Stimulated activated CD4-positive, alpha-beta T cell treated with anti-CD3 and anti-CD28 coated beads, Interleukin-1b, Interleukin-23, amount 100 ng/mL, for 24 hours (primary cell): ENCODE measurements around the gene KCNH1.

Source experiments
- DNase-seq, 4 experiments: peaks; one replicate each; pipeline ENCODE4 v3.0.0-alpha.2; 2020; ENCODE audit warnings: low read depth in 4 of 4, low spot score in 1 of 4

KCNH1 gene, protein sequence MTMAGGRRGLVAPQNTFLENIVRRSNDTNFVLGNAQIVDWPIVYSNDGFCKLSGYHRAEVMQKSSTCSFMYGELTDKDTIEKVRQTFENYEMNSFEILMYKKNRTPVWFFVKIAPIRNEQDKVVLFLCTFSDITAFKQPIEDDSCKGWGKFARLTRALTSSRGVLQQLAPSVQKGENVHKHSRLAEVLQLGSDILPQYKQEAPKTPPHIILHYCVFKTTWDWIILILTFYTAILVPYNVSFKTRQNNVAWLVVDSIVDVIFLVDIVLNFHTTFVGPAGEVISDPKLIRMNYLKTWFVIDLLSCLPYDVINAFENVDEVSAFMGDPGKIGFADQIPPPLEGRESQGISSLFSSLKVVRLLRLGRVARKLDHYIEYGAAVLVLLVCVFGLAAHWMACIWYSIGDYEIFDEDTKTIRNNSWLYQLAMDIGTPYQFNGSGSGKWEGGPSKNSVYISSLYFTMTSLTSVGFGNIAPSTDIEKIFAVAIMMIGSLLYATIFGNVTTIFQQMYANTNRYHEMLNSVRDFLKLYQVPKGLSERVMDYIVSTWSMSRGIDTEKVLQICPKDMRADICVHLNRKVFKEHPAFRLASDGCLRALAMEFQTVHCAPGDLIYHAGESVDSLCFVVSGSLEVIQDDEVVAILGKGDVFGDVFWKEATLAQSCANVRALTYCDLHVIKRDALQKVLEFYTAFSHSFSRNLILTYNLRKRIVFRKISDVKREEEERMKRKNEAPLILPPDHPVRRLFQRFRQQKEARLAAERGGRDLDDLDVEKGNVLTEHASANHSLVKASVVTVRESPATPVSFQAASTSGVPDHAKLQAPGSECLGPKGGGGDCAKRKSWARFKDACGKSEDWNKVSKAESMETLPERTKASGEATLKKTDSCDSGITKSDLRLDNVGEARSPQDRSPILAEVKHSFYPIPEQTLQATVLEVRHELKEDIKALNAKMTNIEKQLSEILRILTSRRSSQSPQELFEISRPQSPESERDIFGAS

DNA sequence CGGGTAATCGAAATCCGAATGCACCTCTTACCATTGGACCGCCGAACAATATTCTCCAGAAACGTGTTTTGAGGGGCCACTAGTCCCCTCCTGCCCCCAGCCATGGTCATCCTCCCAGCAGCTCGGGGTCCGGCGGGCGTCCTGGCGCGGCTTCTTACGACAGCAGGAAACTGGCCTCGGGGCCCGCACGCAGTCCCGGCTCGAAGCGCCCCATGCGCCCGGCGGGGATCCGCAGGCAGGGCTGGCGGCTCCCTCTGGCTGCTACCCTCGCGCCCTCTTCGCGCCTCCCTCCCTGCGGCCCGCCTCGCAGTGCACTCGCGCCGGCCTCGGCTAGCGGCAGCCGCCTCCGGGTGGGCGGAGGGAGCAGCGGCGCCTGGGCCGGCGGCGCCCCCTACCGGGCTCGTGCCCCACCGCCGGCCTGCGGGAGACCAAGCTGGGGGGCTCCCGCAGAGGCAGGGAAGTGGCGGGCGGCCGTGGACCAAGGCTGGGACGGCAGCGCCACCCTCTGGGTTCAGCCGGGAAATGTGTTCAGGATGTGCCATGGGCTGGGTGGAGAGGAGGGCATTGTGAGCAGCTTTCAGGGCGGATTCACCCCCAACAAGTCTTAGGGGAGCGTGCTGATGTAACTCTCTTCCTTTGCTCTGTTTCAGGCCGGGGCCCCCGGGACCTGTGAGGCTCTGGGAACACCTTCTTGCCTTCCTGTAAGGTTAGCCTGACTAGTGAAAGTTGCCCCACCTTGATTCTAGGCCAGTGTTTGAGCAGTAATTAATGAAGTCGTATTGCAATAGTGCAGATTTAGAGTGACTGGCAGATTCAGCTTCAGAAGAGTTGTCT lies at the start of gene KCNH1:
KCNH1 (minus strand) TSS at position 313 of the 834 bp plus-strand sequence; CDS start at position 110, 203 bp downstream.
- DNase-seq, result peak; percentile 40 to 75 (median 61)

DNA sequence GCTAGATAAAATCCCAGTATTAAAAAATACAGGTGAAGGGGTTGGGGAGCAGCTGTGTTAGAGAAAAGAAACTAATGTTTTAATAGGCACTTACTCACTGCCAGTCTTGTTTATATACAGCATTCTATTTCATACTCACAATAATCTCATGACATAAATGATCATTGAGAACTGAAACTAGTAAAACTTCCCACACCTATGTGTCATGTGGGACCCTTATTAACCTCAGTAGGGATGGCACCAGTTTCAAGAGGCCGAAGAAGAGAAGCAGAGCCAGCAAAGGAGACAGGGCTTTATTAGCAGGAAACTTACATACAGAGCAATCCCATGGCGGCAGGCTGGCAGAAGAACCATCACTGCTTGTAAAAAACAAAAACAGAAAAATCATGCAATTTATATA lies 48.8 kb upstream of the KCNH1 start:
- no peak for DNase-seq

DNA sequence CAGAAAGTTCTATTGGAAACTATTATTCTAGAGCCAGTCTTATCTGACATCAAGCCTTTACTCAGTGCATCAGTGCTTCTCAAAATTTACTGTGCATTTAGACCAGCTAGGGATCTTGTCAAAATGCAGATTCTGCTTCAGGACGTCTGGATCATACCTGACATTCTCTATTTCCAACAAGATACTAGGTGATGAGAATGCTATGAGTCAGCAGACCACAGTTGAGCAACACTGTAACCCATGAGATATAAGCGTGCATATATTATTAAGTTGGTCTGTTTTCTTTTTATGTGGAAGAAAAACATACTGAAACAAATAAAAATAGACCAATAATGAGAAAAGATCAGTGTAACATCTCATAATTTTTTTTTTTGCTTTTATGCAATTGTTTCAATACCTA lies 40.4 kb upstream of the KCNH1 start:
- no peak for DNase-seq

DNA sequence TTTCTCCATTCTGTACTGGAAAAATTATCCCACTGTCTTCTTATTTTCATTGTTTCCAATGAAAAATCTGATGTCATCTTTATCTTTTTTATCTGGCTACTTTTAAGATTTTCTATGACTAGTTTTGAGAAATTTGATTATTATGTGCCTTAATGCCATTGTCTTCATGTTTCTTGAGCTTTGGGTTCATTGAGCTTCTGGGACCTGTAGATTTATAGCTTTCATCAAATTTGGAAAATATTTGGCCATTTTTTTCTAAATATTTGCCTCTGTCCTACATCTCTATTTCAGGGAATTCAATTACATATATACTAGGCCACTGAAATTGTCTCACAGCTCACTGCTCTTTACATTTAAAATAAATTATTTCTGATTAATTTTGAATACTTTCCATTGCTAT lies 38.7 kb upstream of the KCNH1 start:
- no peak for DNase-seq

DNA sequence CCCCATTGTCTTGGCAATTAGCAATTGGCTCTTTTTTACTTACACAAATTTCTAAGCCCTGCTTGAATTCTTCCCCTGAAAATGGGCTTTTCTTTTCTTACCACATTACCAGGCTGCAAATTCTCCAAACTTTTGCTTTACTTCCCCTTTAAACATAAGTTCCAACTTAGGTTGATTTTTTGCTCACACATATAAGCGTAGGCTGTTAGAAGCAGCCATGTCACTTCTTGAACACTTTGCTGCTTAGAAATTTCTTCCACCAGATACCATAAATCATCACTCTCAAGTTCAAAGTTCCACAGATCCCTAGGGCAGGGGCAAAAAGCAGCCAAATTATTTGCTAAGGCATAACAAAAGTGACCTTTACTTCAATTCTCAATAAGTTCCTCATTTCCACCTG lies 35.4 kb upstream of the KCNH1 start:
- DNase-seq, result no peak

DNA sequence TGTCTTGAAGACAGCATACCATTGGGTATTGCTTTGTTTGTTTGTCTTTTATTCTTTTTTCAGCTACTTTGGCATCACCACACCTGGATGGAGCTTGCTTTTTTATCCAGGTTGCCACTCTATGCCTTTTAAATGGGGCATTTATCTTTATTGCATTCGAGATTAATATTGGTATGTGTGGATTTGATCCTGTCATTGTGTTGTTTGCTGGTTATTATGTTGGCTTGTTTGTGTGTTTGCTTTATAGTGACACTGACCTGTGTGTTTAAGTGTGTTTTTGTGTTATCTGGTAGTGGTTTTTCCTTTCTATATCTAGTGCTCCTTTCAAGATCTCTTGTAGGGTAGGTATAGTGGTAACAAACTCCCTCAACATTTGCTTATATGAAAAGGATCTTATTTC lies 24.9 kb upstream of the KCNH1 start:
- no peak for DNase-seq

DNA sequence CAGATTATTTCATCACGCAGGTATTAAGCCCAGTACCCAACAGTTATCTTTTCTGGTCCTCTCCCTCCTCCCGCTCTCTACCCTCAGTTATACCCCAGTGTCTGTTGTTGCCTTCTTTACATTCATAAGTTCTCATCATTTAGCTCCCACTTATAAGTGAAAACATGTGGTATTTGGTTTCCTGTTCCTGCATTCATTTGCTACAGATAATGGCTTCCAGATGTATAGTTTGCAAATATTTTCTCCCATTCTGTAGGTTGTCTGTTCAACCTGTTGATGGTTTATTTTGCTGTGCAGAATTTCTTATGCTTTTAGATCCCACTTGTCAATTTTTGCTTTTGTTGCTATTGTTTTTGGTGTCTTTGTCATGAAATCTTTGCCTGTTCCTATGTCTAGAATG lies 21.1 kb upstream of the KCNH1 start:
- no peak for DNase-seq

DNA sequence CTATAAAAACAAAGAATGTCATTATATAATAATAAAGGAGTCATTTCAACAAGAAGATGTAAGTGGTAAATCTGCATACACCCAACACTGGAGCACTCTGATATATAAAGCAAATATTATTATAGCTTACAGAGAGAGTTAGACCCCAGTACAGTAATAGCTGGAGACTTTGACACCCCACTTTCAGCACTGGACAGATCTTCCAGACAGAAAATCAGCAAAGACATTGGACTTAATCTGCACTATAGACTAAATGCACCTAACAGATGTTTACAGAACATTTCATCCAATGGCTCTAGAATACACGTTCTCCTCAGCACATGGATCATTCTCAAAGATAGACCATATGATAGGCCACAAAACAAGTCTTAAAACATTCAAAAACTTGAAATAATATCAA lies 20.0 kb upstream of the KCNH1 start:
- DNase-seq, result no peak

DNA sequence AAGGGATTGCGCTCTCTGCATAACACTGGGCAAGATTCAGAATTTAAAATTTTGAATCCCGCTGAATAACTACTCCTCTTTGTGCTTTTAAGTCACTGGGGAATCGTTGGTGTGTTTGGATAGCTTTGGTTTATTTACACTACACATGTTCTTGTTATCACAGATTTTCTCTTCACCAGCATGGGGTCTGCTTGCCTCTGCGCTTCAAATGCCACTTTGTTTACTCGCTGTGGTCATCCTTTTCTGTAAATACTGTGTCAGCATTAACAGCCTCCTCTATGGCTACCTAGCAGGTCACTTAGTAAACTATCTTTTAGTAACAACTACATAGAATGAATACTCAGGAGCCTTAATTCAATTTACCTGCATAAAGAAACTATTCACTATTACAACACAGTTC lies 14.4 kb upstream of the KCNH1 start:
- DNase-seq, result no peak

DNA sequence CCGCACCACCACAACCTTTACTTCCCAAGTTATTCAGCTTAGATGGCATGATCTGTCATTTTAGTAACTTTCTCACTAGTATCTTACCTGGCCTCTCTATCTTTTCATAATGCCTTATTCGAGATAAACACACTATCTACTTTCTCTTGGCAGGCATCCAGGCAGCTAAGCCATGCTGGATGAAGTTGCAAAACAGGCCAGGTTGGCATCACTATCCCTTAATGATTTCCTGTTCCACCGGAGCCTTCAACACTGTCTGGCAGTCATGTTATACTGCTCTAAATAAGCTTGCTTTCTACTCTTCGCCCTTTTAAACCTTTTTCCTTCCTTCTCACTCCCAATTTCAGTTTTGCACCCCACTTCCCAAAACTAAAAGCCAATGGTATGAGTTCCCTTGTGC lies 12.0 kb upstream of the KCNH1 start:
- DNase-seq, result no peak

DNA sequence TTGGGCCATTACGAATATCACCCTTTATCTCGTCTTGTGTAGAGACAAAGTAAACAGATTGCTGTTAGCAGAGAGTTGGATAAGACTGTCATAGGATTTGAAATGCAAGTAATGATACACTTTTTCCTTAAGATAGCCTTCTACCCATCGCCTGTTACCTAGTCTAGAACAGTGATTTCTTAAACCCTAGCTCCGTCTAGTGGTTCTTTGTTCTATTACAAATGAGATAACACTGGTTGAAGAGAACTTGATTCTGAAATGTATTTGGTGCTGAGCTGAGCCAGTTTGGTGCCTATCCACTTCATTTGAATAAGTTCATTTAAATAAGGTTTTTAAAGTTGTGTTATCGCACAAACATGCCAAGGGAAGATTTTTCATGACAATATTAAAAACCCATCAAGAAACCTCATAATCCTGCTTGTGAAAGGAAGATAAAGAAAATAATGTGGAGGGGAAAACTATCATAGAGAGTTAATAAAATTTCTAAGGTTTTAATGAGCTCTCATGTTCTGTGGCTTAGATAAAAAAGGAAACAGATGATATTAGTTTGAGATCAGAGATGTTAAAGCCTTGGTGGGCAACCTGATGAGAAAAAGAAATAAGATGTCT lies 1.5 kb upstream of the KCNH1 start:
- no peak for DNase-seq

DNA sequence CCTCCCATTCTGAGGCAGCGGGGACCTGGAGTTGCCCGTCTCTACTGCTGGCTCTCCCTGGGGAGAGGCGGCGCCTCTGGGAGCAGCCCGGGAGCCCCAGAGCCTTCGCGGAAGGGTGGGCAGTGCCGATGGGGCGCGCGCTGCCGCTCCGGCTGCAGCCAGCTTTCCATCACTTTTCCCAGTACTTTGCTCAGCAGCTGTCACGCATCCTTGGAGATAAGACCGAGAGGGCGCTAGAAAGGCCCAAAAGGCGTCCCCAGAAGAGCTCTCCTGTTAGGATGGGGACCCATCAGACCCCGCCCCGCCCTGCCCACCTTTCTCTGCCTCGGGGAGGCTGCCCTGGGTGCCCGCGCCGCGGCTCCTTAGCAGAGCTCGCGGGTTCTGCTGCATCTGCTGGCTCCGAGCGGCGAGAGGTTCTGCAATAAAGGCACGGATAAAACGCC lies 534 bp downstream of the KCNH1 start:
- peak in 3 of 4 experiments; percentile 0 to 3 (median 2) for DNase-seq

DNA sequence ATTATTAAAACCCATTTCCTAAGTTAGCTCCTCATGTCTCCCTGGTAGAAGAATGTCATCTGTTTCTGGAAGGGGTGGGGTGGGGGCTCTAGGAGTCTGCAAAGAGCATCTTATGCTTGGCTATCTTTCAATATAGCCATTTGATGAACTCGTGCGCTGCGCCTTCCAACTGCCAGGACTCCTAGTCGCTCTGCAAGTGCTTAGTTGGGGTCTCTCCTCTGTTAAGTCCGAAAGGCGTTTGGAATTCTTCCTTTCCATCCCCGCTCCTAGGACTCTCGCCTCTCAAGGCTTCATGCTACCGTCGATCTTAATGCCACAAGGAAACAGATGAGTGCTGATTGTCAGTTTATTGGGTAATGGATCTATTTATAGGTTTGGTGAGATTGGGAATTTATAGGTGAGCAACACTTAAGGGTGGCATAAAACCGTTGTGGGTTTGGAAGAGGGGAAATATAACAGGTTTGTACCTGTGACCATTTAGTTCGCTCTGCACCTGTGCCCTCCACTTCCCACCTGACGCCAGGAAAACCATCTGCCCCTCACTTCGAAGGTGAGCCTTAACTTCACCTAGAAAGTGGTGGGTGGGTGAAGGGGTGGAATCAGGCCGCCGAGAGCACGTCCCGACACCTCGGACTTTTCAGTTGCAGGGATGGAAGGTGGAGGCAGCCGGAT lies 1.1 kb downstream of the KCNH1 start:
- no peak for DNase-seq

DNA sequence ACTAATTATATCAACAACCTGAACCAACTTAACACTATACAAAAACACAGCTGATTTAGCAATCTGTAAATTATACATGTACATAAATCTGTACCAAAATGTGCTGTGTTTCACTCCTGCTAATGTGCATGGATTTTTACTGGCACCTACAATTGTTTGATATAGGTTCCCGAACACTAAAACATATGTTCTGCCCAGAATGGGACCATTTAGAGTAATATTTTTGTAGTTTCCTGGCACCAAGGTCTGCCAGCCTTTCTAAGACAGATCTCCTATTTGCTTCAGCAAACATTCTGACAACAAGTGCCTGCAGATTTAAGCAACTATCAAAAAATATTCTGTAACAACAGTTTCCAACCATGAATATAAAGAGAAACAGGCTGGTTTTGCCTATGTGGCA lies 4.2 kb downstream of the KCNH1 start:
- no peak for DNase-seq

DNA sequence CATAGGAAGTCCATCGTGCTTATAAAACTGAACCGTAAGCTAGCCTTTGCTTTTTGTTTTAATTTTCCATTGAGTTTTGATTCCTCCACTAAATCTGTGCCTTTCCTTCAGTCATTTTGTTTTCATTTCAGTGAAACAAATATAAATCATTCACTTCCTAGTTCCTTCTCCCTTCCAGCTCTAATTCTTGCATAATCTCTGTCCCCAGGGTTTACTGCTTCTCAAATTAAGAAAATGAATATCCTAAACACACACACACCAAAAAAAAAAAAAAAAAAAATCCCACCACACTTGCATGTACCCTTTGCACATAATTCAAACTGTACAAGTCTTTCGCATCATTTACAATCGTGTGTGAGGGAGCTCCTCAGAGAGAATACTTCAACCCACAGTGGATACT lies 6.8 kb downstream of the KCNH1 start:
- no peak for DNase-seq

DNA sequence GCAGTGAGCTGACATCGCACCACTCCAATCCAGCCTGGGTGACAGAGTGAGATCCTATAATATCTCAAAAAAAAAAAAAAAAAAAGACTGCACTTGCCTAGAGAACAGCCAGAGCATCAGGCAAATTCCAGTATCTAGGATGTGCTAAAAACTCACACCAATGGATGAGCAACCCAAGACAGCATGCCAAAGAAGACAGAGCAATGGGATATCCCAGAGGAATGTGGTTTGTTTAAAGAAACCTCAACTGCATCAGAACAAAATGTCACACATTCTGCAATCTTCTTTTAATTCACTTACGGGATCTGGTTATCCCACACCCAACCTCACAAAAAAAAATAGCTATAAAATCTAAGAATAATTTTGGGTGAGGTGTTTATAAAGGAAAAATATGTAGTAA lies 7.3 kb downstream of the KCNH1 start:
- no peak for DNase-seq

DNA sequence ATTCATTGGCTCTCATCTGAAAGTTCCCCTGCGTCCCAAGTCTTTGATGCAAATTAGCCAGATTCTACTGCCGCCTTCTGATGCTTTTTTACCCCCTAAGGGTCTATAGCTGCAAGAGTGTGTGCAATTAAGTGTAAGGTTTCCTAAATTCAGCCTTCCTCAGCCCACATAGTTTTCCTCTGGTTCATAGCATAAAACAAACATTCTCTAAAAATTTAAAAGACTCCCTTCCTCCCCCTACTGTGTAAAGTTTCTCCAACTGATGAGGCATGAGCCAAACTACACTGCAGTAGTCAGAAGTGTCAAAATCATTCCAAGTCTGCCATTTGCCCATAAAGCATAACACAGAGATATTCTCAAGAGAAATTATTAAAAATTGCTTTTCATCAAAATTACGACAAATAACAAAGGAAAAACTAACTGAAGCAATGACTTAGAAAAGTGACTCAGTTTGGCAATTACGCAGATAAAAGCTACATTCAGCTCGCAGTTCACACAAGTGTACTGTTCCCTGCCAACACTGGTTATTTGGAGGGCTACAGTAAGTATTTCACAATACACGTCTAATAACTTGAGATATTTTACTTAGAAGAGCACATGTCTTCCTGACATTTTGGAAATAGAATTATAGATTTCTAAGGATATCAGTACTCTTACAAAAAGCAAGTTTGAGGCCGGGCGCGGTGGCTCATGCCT lies 15.4 kb downstream of the KCNH1 start:
- DNase-seq, result no peak

DNA sequence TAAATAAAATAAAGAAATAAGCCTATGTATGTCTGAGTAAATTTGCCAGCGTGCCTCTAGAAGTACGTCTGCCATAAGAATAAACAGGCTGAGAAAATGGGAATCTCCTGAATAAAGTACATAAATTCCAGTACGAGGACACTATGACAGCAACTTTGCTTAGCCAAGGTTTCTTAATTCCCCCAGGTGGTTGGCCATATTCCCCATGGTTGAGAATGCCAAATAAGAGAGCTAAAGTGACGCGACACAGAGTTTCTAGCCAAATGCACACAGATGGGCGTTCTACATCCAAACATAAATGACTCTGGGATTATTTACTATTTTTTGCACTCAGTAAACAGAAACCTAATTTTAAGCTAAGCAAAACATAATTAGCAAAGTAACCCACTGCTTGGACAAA lies 19.5 kb downstream of the KCNH1 start:
- DNase-seq, result no peak

DNA sequence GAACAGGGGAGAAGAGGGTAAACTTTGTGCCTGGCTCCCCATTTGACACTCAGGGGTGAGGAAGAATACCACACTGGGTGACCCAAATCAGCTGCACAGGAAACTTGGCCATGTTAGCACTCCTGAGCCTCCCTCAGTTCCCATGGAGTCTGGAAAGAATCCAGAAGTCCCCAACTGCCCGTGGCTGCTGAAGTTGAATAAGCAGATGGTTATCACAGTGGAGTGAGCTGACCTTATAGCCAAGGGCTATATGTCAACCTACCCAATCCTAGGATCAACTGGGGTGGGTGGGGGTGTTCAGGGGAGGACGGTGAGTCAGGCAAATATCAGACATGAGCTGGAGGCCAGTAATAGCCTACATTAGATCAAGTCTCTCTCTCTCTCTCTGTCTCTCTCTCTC lies 20.4 kb downstream of the KCNH1 start:
- no peak for DNase-seq

DNA sequence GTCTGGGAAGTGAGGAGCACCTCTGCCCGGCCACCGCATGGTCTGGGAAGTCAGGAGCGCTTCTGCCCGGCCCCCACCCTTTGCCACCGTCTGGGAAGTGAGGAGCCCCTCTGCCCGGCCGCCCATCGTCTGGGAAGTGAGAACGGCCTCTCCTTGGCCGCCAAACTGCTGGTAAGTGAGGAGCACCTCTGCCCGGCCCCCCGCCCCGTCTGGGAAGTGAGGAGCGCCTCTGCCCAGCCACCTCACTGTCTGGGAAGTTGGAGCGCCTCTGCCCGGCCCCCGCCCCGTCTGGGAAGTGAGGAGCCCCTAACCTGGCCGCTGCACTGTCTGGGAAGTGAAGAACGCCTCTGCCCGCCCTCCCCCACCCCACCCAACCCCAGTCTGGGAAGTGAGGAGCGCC lies 22.6 kb downstream of the KCNH1 start:
- no peak for DNase-seq
